Islet precursor cell (in vitro differentiated cells): ENCODE measurements around the gene PKHD1.
"Not testable (repeated sequence)": the region's sequence is repeated elsewhere in the genome, so short reads cannot be mapped to it uniquely, and the experiment has no call there.

Source experiments
- DNase-seq: peaks from one replicate; pipeline ENCODE4 v3.0.0-alpha.2; 2018

The PKHD1 gene

GRCh38 chr6:51983564-51983963, 103.8 kb downstream of the PKHD1 start:
- DNase-seq, result no peak

GRCh38 chr6:51982695-51983094, 104.7 kb downstream of the PKHD1 start:
- not testable (repeated sequence) for DNase-seq

GRCh38 chr6:51976374-51976773, 111.0 kb downstream of the PKHD1 start:
- no peak for DNase-seq

- DNase-seq, result no peak
Measured at GRCh38 chr6:51972659-51973058, 114.8 kb downstream of the PKHD1 start.

- DNase-seq, result no peak
Measured at GRCh38 chr6:51968265-51968664, 119.1 kb downstream of the PKHD1 start.

- no peak for DNase-seq
Measured at GRCh38 chr6:51965222-51965801, 122.1 kb downstream of the PKHD1 start.

GRCh38 chr6:51963980-51964379, 123.4 kb downstream of the PKHD1 start:
- DNase-seq, result no peak

- no peak for DNase-seq
Measured at GRCh38 chr6:51962354-51962753, 125.1 kb downstream of the PKHD1 start.

GRCh38 chr6:51960419-51960818, 127.0 kb downstream of the PKHD1 start:
- DNase-seq, result no peak

GRCh38 chr6:51959744-51960383, 127.5 kb downstream of the PKHD1 start:
- DNase-seq, result peak; percentile 85

- DNase-seq, result no peak
Measured at GRCh38 chr6:51954681-51955080, 132.7 kb downstream of the PKHD1 start.

- no peak for DNase-seq
Measured at GRCh38 chr6:51953246-51953645, 134.2 kb downstream of the PKHD1 start.

GRCh38 chr6:51951924-51952323, 135.5 kb downstream of the PKHD1 start:
- DNase-seq, result no peak

- no peak for DNase-seq
Measured at GRCh38 chr6:51949526-51949925, 137.9 kb downstream of the PKHD1 start.

GRCh38 chr6:51939695-51940094, 147.7 kb downstream of the PKHD1 start:
- DNase-seq, result not testable (repeated sequence)

- no peak for DNase-seq
Measured at GRCh38 chr6:51936531-51937290, 150.7 kb downstream of the PKHD1 start.

- peak; percentile 57 for DNase-seq
Measured at GRCh38 chr6:51934098-51934497, 153.3 kb downstream of the PKHD1 start.

- DNase-seq, result no peak
Measured at GRCh38 chr6:51932956-51933355, 154.5 kb downstream of the PKHD1 start.

GRCh38 chr6:51930602-51931001, 156.8 kb downstream of the PKHD1 start:
- DNase-seq, result no peak

GRCh38 chr6:51929934-51930574, 157.4 kb downstream of the PKHD1 start:
- DNase-seq, result no peak

GRCh38 chr6:51928320-51928719, 159.1 kb downstream of the PKHD1 start:
- no peak for DNase-seq

- DNase-seq, result no peak
Measured at GRCh38 chr6:51927450-51927849, 160.0 kb downstream of the PKHD1 start.

- no peak for DNase-seq
Measured at GRCh38 chr6:51926125-51926524, 161.3 kb downstream of the PKHD1 start.

- not testable (repeated sequence) for DNase-seq
Measured at GRCh38 chr6:51922479-51922878, 164.9 kb downstream of the PKHD1 start.
